ENCODE results near the gene FOXJ3. TPM values are rescaled to one million over a fixed set of nuclear protein-coding genes. Genes with fewer than 3 reads are reported as not detected.

Gene FOXJ3
- total and polyA plus RNA-seq, 4 donors: 5.3 to 16.8 (median 12.4) TPM

DNA sequence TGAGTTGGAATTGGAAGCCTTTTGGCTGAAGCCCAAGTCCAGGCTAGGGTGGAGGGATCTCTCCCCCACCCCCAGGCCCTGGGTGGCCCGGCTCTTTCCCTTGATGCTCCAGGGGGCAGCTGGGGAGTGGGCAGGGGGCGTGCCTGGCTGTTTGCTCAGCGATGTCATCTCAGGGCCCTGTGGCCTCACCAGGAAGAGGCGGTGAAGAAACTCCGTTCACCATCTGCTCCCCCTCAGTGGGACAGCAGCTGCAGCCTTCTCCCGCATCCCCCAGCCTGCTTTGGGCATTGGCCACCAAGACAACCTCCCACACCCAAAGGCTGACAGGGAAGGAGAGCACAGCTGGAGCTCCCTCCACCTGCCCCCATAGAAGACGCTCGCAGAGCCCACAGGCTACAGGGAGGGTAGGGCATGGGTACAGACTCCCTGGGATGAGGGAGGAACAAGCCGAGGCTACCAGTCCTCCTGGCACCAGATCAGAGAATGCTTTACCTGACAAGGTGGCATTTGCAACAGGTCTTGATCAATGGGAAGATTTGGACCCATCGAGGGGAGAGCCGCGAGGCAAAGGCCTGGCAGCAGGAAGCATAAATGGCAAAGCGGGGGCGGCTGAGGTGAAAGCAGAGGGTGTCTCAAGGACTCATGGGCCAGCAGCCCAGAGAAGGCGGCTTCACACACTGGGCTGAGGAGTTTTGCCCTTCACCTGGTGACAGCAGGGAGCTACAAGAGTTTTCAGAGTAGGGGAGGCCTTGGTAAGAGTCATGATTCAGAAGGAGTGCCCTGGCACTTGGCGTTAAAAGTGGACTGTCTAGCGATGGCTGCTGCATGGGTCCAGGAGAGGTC is 164.0 kb downstream of the FOXJ3 start:
- DNase-seq (ENCODE audit: low spot score): no peak

GRCh38 chr1:42168763-42169162 is 166.3 kb downstream of the FOXJ3 start:
- Histone ChIP-seq H3K27ac (ENCODE audit: low read depth in 1 of 2, low read length in 2 of 2) (no peak overlapping the region), H3K4me1 (ENCODE audit: control insufficient read depth in 4 of 4, insufficient read depth in 4 of 4, low read length in 3 of 4) (peaks cover 10 to 21% (median 13%) of the 10 kb centered on the region in 4 donors), H3K36me3 (ENCODE audit: control insufficient read depth in 4 of 4, insufficient read depth in 3 of 4, low read depth in 1 of 4, low read length in 3 of 4) (no peaks in the 10 kb centered on the region), H3K27me3 (ENCODE audit: control insufficient read depth in 4 of 4, insufficient read depth in 4 of 4, low read length in 3 of 4) (no peaks in the 10 kb centered on the region), H3K9me3 (ENCODE audit: control insufficient read depth in 4 of 4, low read length in 3 of 4) (no peaks in the 10 kb centered on the region), H3K9ac (ENCODE audit: low read depth in 1 of 2, low read length in 2 of 2) (no peak overlapping the region), H3K4me3 (ENCODE audit: low read depth in 1 of 3, low read length in 3 of 3) (no peak overlapping the region)
- WGBS: 96% methylated on average over 3 of the region's 3 CpGs
- no peak for DNase-seq (ENCODE audit: low spot score)
- no peak for TF ChIP-seq JUND (IDR thresholded peaks at IDR 0.05)
- TF ChIP-seq FOXA1 (IDR thresholded peaks at IDR 0.05): no peak
- TF ChIP-seq, protein P1, sequence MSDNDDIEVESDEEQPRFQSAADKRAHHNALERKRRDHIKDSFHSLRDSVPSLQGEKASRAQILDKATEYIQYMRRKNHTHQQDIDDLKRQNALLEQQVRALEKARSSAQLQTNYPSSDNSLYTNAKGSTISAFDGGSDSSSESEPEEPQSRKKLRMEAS (IDR thresholded peaks at IDR 0.05): no peak
- no peak for TF ChIP-seq EGR1 (IDR thresholded peaks at IDR 0.05; ENCODE audit: low read depth in 2 of 2)
- TF ChIP-seq ZBTB33 (IDR thresholded peaks at IDR 0.05): no peak
- no peak for TF ChIP-seq TAF1 (conservative IDR thresholded peaks at IDR 0.05)
- TF ChIP-seq NR2F2 (IDR thresholded peaks at IDR 0.05): no peak
- no peak for TF ChIP-seq GABPA (IDR thresholded peaks at IDR 0.05 in 1 of 2, conservative IDR thresholded peaks at IDR 0.05 in 1 of 2)
- TF ChIP-seq HNF4G (IDR thresholded peaks at IDR 0.05): no peak
- TF ChIP-seq, protein P2, sequence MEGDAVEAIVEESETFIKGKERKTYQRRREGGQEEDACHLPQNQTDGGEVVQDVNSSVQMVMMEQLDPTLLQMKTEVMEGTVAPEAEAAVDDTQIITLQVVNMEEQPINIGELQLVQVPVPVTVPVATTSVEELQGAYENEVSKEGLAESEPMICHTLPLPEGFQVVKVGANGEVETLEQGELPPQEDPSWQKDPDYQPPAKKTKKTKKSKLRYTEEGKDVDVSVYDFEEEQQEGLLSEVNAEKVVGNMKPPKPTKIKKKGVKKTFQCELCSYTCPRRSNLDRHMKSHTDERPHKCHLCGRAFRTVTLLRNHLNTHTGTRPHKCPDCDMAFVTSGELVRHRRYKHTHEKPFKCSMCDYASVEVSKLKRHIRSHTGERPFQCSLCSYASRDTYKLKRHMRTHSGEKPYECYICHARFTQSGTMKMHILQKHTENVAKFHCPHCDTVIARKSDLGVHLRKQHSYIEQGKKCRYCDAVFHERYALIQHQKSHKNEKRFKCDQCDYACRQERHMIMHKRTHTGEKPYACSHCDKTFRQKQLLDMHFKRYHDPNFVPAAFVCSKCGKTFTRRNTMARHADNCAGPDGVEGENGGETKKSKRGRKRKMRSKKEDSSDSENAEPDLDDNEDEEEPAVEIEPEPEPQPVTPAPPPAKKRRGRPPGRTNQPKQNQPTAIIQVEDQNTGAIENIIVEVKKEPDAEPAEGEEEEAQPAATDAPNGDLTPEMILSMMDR (IDR thresholded peaks at IDR 0.05; ENCODE audit: low read depth, low read length, missing input control): no peak
- TF ChIP-seq, protein P3, sequence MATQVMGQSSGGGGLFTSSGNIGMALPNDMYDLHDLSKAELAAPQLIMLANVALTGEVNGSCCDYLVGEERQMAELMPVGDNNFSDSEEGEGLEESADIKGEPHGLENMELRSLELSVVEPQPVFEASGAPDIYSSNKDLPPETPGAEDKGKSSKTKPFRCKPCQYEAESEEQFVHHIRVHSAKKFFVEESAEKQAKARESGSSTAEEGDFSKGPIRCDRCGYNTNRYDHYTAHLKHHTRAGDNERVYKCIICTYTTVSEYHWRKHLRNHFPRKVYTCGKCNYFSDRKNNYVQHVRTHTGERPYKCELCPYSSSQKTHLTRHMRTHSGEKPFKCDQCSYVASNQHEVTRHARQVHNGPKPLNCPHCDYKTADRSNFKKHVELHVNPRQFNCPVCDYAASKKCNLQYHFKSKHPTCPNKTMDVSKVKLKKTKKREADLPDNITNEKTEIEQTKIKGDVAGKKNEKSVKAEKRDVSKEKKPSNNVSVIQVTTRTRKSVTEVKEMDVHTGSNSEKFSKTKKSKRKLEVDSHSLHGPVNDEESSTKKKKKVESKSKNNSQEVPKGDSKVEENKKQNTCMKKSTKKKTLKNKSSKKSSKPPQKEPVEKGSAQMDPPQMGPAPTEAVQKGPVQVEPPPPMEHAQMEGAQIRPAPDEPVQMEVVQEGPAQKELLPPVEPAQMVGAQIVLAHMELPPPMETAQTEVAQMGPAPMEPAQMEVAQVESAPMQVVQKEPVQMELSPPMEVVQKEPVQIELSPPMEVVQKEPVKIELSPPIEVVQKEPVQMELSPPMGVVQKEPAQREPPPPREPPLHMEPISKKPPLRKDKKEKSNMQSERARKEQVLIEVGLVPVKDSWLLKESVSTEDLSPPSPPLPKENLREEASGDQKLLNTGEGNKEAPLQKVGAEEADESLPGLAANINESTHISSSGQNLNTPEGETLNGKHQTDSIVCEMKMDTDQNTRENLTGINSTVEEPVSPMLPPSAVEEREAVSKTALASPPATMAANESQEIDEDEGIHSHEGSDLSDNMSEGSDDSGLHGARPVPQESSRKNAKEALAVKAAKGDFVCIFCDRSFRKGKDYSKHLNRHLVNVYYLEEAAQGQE (IDR thresholded peaks at IDR 0.05): no peak
- no peak for TF ChIP-seq SP1 (IDR thresholded peaks at IDR 0.05)

More for the DNA sequence above, 164.0 kb downstream of the FOXJ3 start:
- Histone ChIP-seq H3K9ac (ENCODE audit: low read depth in 1 of 2, low read length in 2 of 2) (no peak overlapping the region), H3K9me3 (ENCODE audit: control insufficient read depth in 4 of 4, low read length in 3 of 4) (no peaks in the 10 kb centered on the region), H3K4me1 (ENCODE audit: control insufficient read depth in 4 of 4, insufficient read depth in 4 of 4, low read length in 3 of 4) (peaks cover 11 to 17% (median 13%) of the 10 kb centered on the region in 4 donors), H3K4me3 (ENCODE audit: low read depth in 1 of 3, low read length in 3 of 3) (no peak overlapping the region), H3K27ac (ENCODE audit: low read depth in 1 of 2, low read length in 2 of 2) (no peak overlapping the region), H3K36me3 (ENCODE audit: control insufficient read depth in 4 of 4, insufficient read depth in 3 of 4, low read depth in 1 of 4, low read length in 3 of 4) (no peaks in the 10 kb centered on the region), H3K27me3 (ENCODE audit: control insufficient read depth in 4 of 4, insufficient read depth in 4 of 4, low read length in 3 of 4) (no peaks in the 10 kb centered on the region)
- TF ChIP-seq YY1 (IDR thresholded peaks at IDR 0.05) (no peak), EGR1 (IDR thresholded peaks at IDR 0.05; ENCODE audit: low read depth in 2 of 2) (no peak), JUND (IDR thresholded peaks at IDR 0.05) (no peak), NR2F2 (IDR thresholded peaks at IDR 0.05) (no peak), RAD21 (IDR thresholded peaks at IDR 0.05) (no peak), FOXA2 (IDR thresholded peaks at IDR 0.05) (no peak), HNF4G (IDR thresholded peaks at IDR 0.05) (no peak), RXRA (IDR thresholded peaks at IDR 0.05) (no peak), FOXA1 (IDR thresholded peaks at IDR 0.05) (no peak)
- TF ChIP-seq, protein P1 (IDR thresholded peaks at IDR 0.05): no peak
- TF ChIP-seq, protein P2 (IDR thresholded peaks at IDR 0.05; ENCODE audit: low read depth, low read length, missing input control): no peak
- WGBS: 81% methylated on average over 17 of the region's 17 CpGs
